IMR-90 (cell line): ENCODE results near the gene PTPRG. TPM values are rescaled to one million over a fixed set of nuclear protein-coding genes. Genes with fewer than 3 reads are reported as not detected.

Experiments
- ATAC-seq: fragments of 200-7000 bp; cut with Tn5 transposase; 2 replicates; pipeline ENCODE4 v1.9.1; 2020; ENCODE audit warnings: low read depth, mild to moderate bottlenecking, moderate library complexity
- BruUV-seq: library from RNA; stranded (reverse); fragments of 400-500 nt; replicated peaks from 2 replicates; lab custom pipeline; 2021; lab: Mats Ljungman, UMichigan
- CTCF ChIA-PET: fragments of 300-600 bp; formaldehyde crosslinking; extraction: SDS; loops from one replicate; lab custom pipeline; 2021; ENCODE audit warnings: antibody characterized with exemption; lab: Yijun Ruan, JAX
- POLR2A ChIA-PET: fragments of 300-600 bp; sonication (Branson Sonifier 250); formaldehyde crosslinking; loops from one replicate; lab custom pipeline; 2022; ENCODE audit warnings: antibody characterized with exemption; ENCODE audit not compliant: unreplicated experiment; lab: Charles Lee
- DNase-seq: peaks from one replicate; pipeline ENCODE4 v3.0.0; 2013
- H2AFZ ChIP-seq: replicated peaks from 2 replicates; pipeline ENCODE3; 2013; ENCODE audit warnings: low read length, mild to moderate bottlenecking; ENCODE audit not compliant: poor library complexity
- H2AK5ac ChIP-seq: 2 replicates; pipeline ENCODE4 v1.6.1; 2013; ENCODE audit warnings: low read depth, low read length, inconsistent platforms
- H2AK9ac ChIP-seq: replicated peaks from 2 replicates; pipeline ENCODE3; 2013; ENCODE audit warnings: mild to moderate bottlenecking, low read depth, low read length, moderate library complexity; ENCODE audit not compliant: poor library complexity
- H2BK120ac ChIP-seq: 2 replicates; pipeline ENCODE4 v1.6.1; 2013; ENCODE audit warnings: low read depth, low read length, inconsistent platforms
- H2BK15ac ChIP-seq: 3 replicates; pipeline ENCODE4 v1.6.1; 2013; ENCODE audit warnings: low read depth, low read length, inconsistent platforms
- H2BK20ac ChIP-seq: 2 replicates; pipeline ENCODE4 v1.6.1; 2013; ENCODE audit warnings: low read depth, mild to moderate bottlenecking, inconsistent platforms, low read length, moderate library complexity
- H2BK5ac ChIP-seq: 2 replicates; pipeline ENCODE4 v1.6.1; 2013; ENCODE audit warnings: mild to moderate bottlenecking, low read depth, low read length, inconsistent platforms; ENCODE audit not compliant: poor library complexity, severe bottlenecking
- H3K14ac ChIP-seq: replicated peaks from 2 replicates; pipeline ENCODE4 v1.6.1; 2013; ENCODE audit warnings: low read depth, low read length, inconsistent platforms
- H3K18ac ChIP-seq: 2 replicates; pipeline ENCODE4 v1.6.1; 2013; ENCODE audit warnings: low read depth, low read length, control low read depth
- H3K23ac ChIP-seq: 2 replicates; pipeline ENCODE4 v1.6.1; 2013; ENCODE audit warnings: low read depth, low read length, inconsistent platforms
- H3K27ac ChIP-seq: 2 replicates; pipeline ENCODE4 v1.5.1; 2013; ENCODE audit warnings: mild to moderate bottlenecking, control low read depth, low read length; ENCODE audit not compliant: insufficient read depth
- H3K27me3 ChIP-seq: 2 replicates; pipeline ENCODE4 v1.6.1; 2013; ENCODE audit warnings: low read length; ENCODE audit not compliant: control insufficient read depth, insufficient read depth
- H3K36me3 ChIP-seq: 2 replicates; pipeline ENCODE4 v1.6.1; 2013; ENCODE audit warnings: low read length, mixed read lengths; ENCODE audit not compliant: control insufficient read depth, insufficient read depth
- H3K4ac ChIP-seq: 2 replicates; pipeline ENCODE4 v1.6.1; 2013; ENCODE audit warnings: low read depth, low read length, inconsistent platforms
- H3K4me1 ChIP-seq: 2 replicates; pipeline ENCODE4 v1.6.1; 2013; ENCODE audit warnings: low read length, mixed read lengths; ENCODE audit not compliant: control insufficient read depth, insufficient read depth
- H3K4me2 ChIP-seq: 2 replicates; pipeline ENCODE4 v1.6.1; 2013; ENCODE audit warnings: low read depth, mild to moderate bottlenecking, control low read depth, low read length, moderate library complexity
- H3K4me3 ChIP-seq: 2 replicates; pipeline ENCODE4 v1.5.1; 2013; ENCODE audit warnings: low read depth, mild to moderate bottlenecking, control low read depth, low read length, moderate library complexity; ENCODE audit not compliant: insufficient read depth
- H3K56ac ChIP-seq: 2 replicates; pipeline ENCODE4 v1.6.1; 2013; ENCODE audit warnings: low read length, inconsistent platforms; ENCODE audit not compliant: insufficient read depth; ENCODE audit errors: extremely low read depth
- H3K79me1 ChIP-seq, 2 experiments: 2 replicates each; pipeline ENCODE4 v1.6.1; 2013; ENCODE audit warnings: low read length in 2 of 2, inconsistent platforms in 1 of 2, low read depth in 1 of 2
- H3K9ac ChIP-seq: 2 replicates; pipeline ENCODE4 v1.6.1; 2013; ENCODE audit warnings: low read depth, low read length, control low read depth
- H3K9me1 ChIP-seq: 2 replicates; pipeline ENCODE4 v1.6.1; 2013; ENCODE audit warnings: low read length, inconsistent platforms; ENCODE audit not compliant: insufficient read depth
- H3K9me3 ChIP-seq: 2 replicates; pipeline ENCODE4 v1.6.1; 2013; ENCODE audit warnings: low read length; ENCODE audit not compliant: control insufficient read depth, insufficient read depth
- H4K20me1 ChIP-seq: 2 replicates; pipeline ENCODE4 v1.6.1; 2013; ENCODE audit warnings: low read length, inconsistent platforms; ENCODE audit not compliant: insufficient read depth
- H4K5ac ChIP-seq: 2 replicates; pipeline ENCODE4 v1.6.1; 2013; ENCODE audit warnings: mild to moderate bottlenecking, low read depth, low read length, control low read depth
- H4K8ac ChIP-seq, 2 experiments: 2 replicates each; pipeline ENCODE4 v1.6.1; 2013; ENCODE audit warnings: low read depth in 2 of 2, low read length in 2 of 2, control low read depth in 1 of 2, inconsistent platforms in 1 of 2
- H4K91ac ChIP-seq: 2 replicates; pipeline ENCODE4 v1.6.1; 2013; ENCODE audit warnings: low read depth, low read length, inconsistent platforms; ENCODE audit not compliant: insufficient read depth
- BHLHE40 ChIP-seq: fragments of 150-350 bp; IDR thresholded peaks from 2 replicates; pipeline ENCODE4 v1.6.1; 2016; ENCODE audit warnings: mild to moderate bottlenecking, low read depth, low read length
- CEBPB ChIP-seq: IDR thresholded peaks from 2 replicates; pipeline ENCODE4 v1.6.1; 2012; ENCODE audit warnings: low read depth, low read length, improper control_type of control experiment
- CHD1 ChIP-seq: IDR thresholded peaks from 2 replicates; pipeline ENCODE4 v1.6.1; 2012; ENCODE audit warnings: low read depth, low read length, improper control_type of control experiment
- FOS ChIP-seq: fragments of 150-350 bp; IDR thresholded peaks from 2 replicates; pipeline ENCODE4 v1.6.1; 2016; ENCODE audit warnings: low read depth, low read length
- MAFK ChIP-seq: IDR thresholded peaks from 2 replicates; pipeline ENCODE4 v1.6.1; 2012; ENCODE audit warnings: low read depth, low read length, improper control_type of control experiment
- MAZ ChIP-seq: IDR thresholded peaks from 2 replicates; pipeline ENCODE4 v1.6.1; 2012; ENCODE audit warnings: low read depth, mild to moderate bottlenecking, low read length, improper control_type of control experiment, moderate library complexity, borderline replicate concordance
- MXI1 ChIP-seq: IDR thresholded peaks from 2 replicates; pipeline ENCODE4 v1.6.1; 2012; ENCODE audit warnings: low read depth, mild to moderate bottlenecking, low read length, moderate library complexity, borderline replicate concordance
- NFE2L2 ChIP-seq: fragments of 150-350 bp; IDR thresholded peaks from 2 replicates; pipeline ENCODE4 v1.6.1; 2016; ENCODE audit warnings: low read depth, mild to moderate bottlenecking, low read length
- POLR2A ChIP-seq: IDR thresholded peaks from 2 replicates; pipeline ENCODE4 v1.6.1; 2012; ENCODE audit warnings: mild to moderate bottlenecking, low read depth, low read length
- RAD21 ChIP-seq: IDR thresholded peaks from 2 replicates; pipeline ENCODE4 v1.6.1; 2012; ENCODE audit warnings: low read length, improper control_type of control experiment
- RCOR1 ChIP-seq: IDR thresholded peaks from 2 replicates; pipeline ENCODE4 v1.6.1; 2012; ENCODE audit warnings: mild to moderate bottlenecking, low read length, improper control_type of control experiment; ENCODE audit not compliant: insufficient replicate concordance
- RFX5 ChIP-seq: IDR thresholded peaks from 2 replicates; pipeline ENCODE4 v1.8.0; 2012; ENCODE audit warnings: low read depth, mild to moderate bottlenecking, low read length, moderate library complexity
- SMC3 ChIP-seq: fragments of 150-350 bp; IDR thresholded peaks from 2 replicates; pipeline ENCODE4 v1.6.1; 2016; ENCODE audit warnings: low read depth, mild to moderate bottlenecking, antibody characterized with exemption, low read length, moderate library complexity
- WGBS, 2 experiments: methylation state at CpG; one replicate each; pipeline versions ENCODE4 v1.1.5 to v1.1.7; 2013; ENCODE audit warnings: missing lambda C conversion rate in 2 of 2; ENCODE audit not compliant: insufficient read length in 1 of 2; ENCODE audit errors: extremely low coverage in 2 of 2; 5-methylcytosine and 5-hydroxymethylcytosine counted together
- dilution Hi-C: fragments of 300-500 bp; cut with HindIII; formaldehyde crosslinking; loops from one replicate; pipeline ENCODE4 v1.14.3; 2018; ENCODE audit warnings: low sequenced_read_pairs; ENCODE audit not compliant: unreplicated experiment
- in situ Hi-C: fragments of 300-500 bp; cut with MboI; formaldehyde crosslinking; loops from 3 replicates; pipeline ENCODE4 v1.14.3; 2019; ENCODE audit warnings: low sequenced_read_pairs, inconsistent platforms, mixed read lengths
- intact Hi-C: fragments of 100-400 bp; cut with micrococcal nuclease; formaldehyde crosslinking; loops from 2 replicates; pipeline ENCODE4 v1.10.0; 2022
- polyA plus RNA-seq, 3 experiments: library from polyadenylated mRNA; depleted of rRNA; stranded (reverse); fragments of >200 nt; gene quantifications; 2 replicates each; pipeline ENCODE4 v1.2.3, GENCODE V29; 2012; ENCODE audit warnings: low replicate concordance in 1 of 3
- total RNA-seq: library from RNA; depleted of rRNA; stranded (reverse); fragments of >200 nt; gene quantifications from 2 replicates; pipeline ENCODE4 v1.2.3, GENCODE V29; 2012
- TF ChIP-seq, protein P1 (sequence below): fragments of 150-350 bp; IDR thresholded peaks from 2 replicates; pipeline ENCODE4 v1.6.1; 2017; ENCODE audit warnings: mild to moderate bottlenecking, antibody characterized with exemption, low read length, low read depth
- TF ChIP-seq, protein P2 (sequence below): fragments of 150-350 bp; IDR thresholded peaks from 2 replicates; pipeline ENCODE4 v1.6.1; 2016; ENCODE audit warnings: low read depth, mild to moderate bottlenecking, low read length, moderate library complexity, borderline replicate concordance
- TF ChIP-seq, protein P3 (sequence below): conservative IDR thresholded peaks from 2 replicates; pipeline ENCODE4 v1.5.1; 2012; ENCODE audit warnings: mild to moderate bottlenecking, low read depth, low read length, improper control_type of control experiment

Gene PTPRG
- total and polyA plus RNA-seq, 2 of the 4 experiments (the other 2 are of a cell fraction) = 7.7 to 31.0 TPM

DNA sequence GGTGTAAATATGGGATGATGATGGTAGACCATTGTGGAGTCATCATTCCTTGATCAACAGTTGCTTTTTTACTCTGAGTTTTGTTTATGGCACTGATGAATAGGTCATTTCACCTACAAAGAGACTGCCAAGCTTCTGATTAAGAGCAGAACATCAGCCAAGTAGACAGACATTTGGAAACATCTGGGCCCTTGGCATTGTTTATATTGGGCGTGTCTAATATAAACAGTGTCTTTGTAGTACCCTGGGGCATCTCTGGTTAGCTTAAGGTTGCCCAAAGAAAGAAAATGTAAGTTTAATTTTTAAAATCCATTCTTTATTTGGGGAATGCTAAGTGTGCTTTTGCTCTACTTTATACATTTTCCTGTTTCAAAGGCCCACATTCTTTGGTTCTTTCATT is 435.0 kb downstream of the PTPRG start:
- no peak overlapping the region for H3K9ac ChIP-seq
- CTCF ChIA-PET = interaction anchor here (1.0 kb wide), 1 partner anchor 419 kb away, joined by 4 read pairs; no protein-coding TSS in a partner anchor
- no peak overlapping the region for H2BK15ac ChIP-seq
- no peak overlapping the region for H3K4me3 ChIP-seq
- H4K91ac ChIP-seq = no peak overlapping the region
- no peaks in the 10 kb centered on the region for H4K20me1 ChIP-seq
- TF ChIP-seq RCOR1 (no peak), MAZ (no peak), SMC3 (no peak), BHLHE40 (no peak), POLR2A (no peak), NFE2L2 (no peak), RFX5 (no peak), MAFK (no peak), FOS (no peak), CEBPB (no peak), CHD1 (no peak), RAD21 (no peak), MXI1 (no peak)
- TF ChIP-seq, protein P1, sequence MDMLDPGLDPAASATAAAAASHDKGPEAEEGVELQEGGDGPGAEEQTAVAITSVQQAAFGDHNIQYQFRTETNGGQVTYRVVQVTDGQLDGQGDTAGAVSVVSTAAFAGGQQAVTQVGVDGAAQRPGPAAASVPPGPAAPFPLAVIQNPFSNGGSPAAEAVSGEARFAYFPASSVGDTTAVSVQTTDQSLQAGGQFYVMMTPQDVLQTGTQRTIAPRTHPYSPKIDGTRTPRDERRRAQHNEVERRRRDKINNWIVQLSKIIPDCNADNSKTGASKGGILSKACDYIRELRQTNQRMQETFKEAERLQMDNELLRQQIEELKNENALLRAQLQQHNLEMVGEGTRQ = no peak
- TF ChIP-seq, protein P2, sequence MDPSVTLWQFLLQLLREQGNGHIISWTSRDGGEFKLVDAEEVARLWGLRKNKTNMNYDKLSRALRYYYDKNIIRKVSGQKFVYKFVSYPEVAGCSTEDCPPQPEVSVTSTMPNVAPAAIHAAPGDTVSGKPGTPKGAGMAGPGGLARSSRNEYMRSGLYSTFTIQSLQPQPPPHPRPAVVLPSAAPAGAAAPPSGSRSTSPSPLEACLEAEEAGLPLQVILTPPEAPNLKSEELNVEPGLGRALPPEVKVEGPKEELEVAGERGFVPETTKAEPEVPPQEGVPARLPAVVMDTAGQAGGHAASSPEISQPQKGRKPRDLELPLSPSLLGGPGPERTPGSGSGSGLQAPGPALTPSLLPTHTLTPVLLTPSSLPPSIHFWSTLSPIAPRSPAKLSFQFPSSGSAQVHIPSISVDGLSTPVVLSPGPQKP = no peak
- TF ChIP-seq, protein P3, sequence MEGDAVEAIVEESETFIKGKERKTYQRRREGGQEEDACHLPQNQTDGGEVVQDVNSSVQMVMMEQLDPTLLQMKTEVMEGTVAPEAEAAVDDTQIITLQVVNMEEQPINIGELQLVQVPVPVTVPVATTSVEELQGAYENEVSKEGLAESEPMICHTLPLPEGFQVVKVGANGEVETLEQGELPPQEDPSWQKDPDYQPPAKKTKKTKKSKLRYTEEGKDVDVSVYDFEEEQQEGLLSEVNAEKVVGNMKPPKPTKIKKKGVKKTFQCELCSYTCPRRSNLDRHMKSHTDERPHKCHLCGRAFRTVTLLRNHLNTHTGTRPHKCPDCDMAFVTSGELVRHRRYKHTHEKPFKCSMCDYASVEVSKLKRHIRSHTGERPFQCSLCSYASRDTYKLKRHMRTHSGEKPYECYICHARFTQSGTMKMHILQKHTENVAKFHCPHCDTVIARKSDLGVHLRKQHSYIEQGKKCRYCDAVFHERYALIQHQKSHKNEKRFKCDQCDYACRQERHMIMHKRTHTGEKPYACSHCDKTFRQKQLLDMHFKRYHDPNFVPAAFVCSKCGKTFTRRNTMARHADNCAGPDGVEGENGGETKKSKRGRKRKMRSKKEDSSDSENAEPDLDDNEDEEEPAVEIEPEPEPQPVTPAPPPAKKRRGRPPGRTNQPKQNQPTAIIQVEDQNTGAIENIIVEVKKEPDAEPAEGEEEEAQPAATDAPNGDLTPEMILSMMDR = no peak
- H3K27ac ChIP-seq = no peak overlapping the region
- POLR2A ChIA-PET = no interaction called here
- no peak overlapping the region for H2AK5ac ChIP-seq
- BruUV-seq = no TSS peak
- H4K5ac ChIP-seq = no peak overlapping the region
- no peak overlapping the region for H2BK5ac ChIP-seq
- H3K4ac ChIP-seq = no peak overlapping the region
- H3K27me3 ChIP-seq = no peaks in the 10 kb centered on the region
- intact Hi-C loops = no loop called here
- dilution Hi-C loops = no loop called here
- DNase-seq = no peak
- H4K8ac ChIP-seq = no peak overlapping the region
- H2BK20ac ChIP-seq = no peak overlapping the region
- no peak overlapping the region for H3K4me2 ChIP-seq
- H3K14ac ChIP-seq = no peak overlapping the region
- no peak overlapping the region for H3K23ac ChIP-seq
- H2BK120ac ChIP-seq = no peak overlapping the region
- H3K79me1 ChIP-seq = peaks cover 4 to 6% of the 10 kb centered on the region in 2 experiments; a peak in 2 of 4 replicates
- no peak overlapping the region for H3K56ac ChIP-seq
- H3K36me3 ChIP-seq = peaks cover 2% of the 10 kb centered on the region; the same call in 1 of the 2 replicates
- no peak overlapping the region for H2AK9ac ChIP-seq
- H2AFZ ChIP-seq = no peak overlapping the region
- H3K18ac ChIP-seq = no peak overlapping the region
- no peaks in the 10 kb centered on the region for H3K4me1 ChIP-seq
- WGBS, 2 experiments = no CpG with 5 or more reads among the region's 1 CpG
- H3K9me3 ChIP-seq = no peaks in the 10 kb centered on the region
- ATAC-seq = no peak
- in situ Hi-C loops = no loop called here
- H3K9me1 ChIP-seq = peaks cover 4% of the 10 kb centered on the region; the same call in 1 of the 2 replicates
